Trophoblast cell (in vitro differentiated cells and primary cell): ENCODE data around the gene ARL2BP.

Source experiments
- DNase-seq, 2 donors: peaks; one replicate each; pipeline ENCODE4 v3.0.0-alpha.2; 2016
- H2AFZ ChIP-seq: 2 replicates; pipeline ENCODE4 v1.6.1; 2013; ENCODE audit warnings: low read length, moderate library complexity, mild to moderate bottlenecking; ENCODE audit not compliant: insufficient read depth, poor library complexity
- H2AK5ac ChIP-seq: 2 replicates; pipeline ENCODE4 v1.6.1; 2013; ENCODE audit warnings: mild to moderate bottlenecking, low read length
- H2BK120ac ChIP-seq: 2 replicates; pipeline ENCODE4 v1.6.1; 2013; ENCODE audit warnings: low read length, mild to moderate bottlenecking, moderate library complexity; ENCODE audit not compliant: insufficient read depth, poor library complexity
- H2BK12ac ChIP-seq: 2 replicates; pipeline ENCODE4 v1.6.1; 2013; ENCODE audit warnings: mild to moderate bottlenecking, low read length, moderate library complexity
- H2BK5ac ChIP-seq: 2 replicates; pipeline ENCODE4 v1.6.1; 2013; ENCODE audit warnings: low read length, low read depth, moderate library complexity, mild to moderate bottlenecking; ENCODE audit not compliant: poor library complexity
- H3K14ac ChIP-seq: 2 replicates; pipeline ENCODE4 v1.6.1; 2013; ENCODE audit warnings: mild to moderate bottlenecking, low read length
- H3K18ac ChIP-seq: 2 replicates; pipeline ENCODE4 v1.6.1; 2013; ENCODE audit warnings: mild to moderate bottlenecking, low read length
- H3K23ac ChIP-seq: 2 replicates; pipeline ENCODE4 v1.6.1; 2013; ENCODE audit warnings: low read length
- H3K27ac ChIP-seq: 2 replicates; pipeline ENCODE4 v1.5.1; 2013; ENCODE audit warnings: low read depth, mild to moderate bottlenecking, inconsistent platforms, low read length, moderate library complexity
- H3K27me3 ChIP-seq: 2 replicates; pipeline ENCODE4 v1.6.1; 2013; ENCODE audit warnings: inconsistent platforms, mild to moderate bottlenecking, low read length, moderate library complexity; ENCODE audit not compliant: insufficient read depth
- H3K36me3 ChIP-seq, 2 experiments: 1 replicate in 1 of 2; 2 replicates in 1 of 2; pipeline ENCODE4 v1.6.1; 2013; ENCODE audit warnings: low read length in 2 of 2, mild to moderate bottlenecking in 2 of 2, moderate library complexity in 1 of 2; ENCODE audit not compliant: insufficient read depth in 2 of 2, control insufficient read depth in 1 of 2
- H3K4ac ChIP-seq: 2 replicates; pipeline ENCODE4 v1.6.1; 2013; ENCODE audit warnings: low read depth, mild to moderate bottlenecking, low read length, moderate library complexity
- H3K4me1 ChIP-seq, 2 experiments: 1 replicate in 1 of 2; 2 replicates in 1 of 2; pipeline ENCODE4 v1.6.1; 2013; ENCODE audit warnings: low read length in 2 of 2, mild to moderate bottlenecking in 2 of 2, moderate library complexity in 1 of 2; ENCODE audit not compliant: insufficient read depth in 2 of 2, control insufficient read depth in 1 of 2
- H3K4me2 ChIP-seq: 2 replicates; pipeline ENCODE4 v1.6.1; 2013; ENCODE audit warnings: inconsistent platforms, mild to moderate bottlenecking, low read length, moderate library complexity
- H3K4me3 ChIP-seq: 2 replicates; pipeline ENCODE4 v1.5.1; 2013; ENCODE audit warnings: mild to moderate bottlenecking, low read depth, low read length, inconsistent platforms
- H3K79me1 ChIP-seq: one replicate; pipeline ENCODE4 v1.6.1; 2013; ENCODE audit warnings: low read length
- H3K79me2 ChIP-seq: 2 replicates; pipeline ENCODE4 v1.6.1; 2013; ENCODE audit warnings: low read length, mild to moderate bottlenecking; ENCODE audit not compliant: control insufficient read depth, insufficient read depth, poor library complexity
- H3K9ac ChIP-seq: 2 replicates; pipeline ENCODE4 v1.6.1; 2013; ENCODE audit warnings: mild to moderate bottlenecking, low read length
- H3K9me3 ChIP-seq: 2 replicates; pipeline ENCODE4 v1.6.1; 2013; ENCODE audit warnings: low read depth, mild to moderate bottlenecking, control low read depth, inconsistent platforms, low read length; ENCODE audit not compliant: insufficient read depth
- H4K12ac ChIP-seq: 2 replicates; pipeline ENCODE4 v1.6.1; 2013; ENCODE audit warnings: low read depth, mild to moderate bottlenecking, low read length, moderate library complexity
- H4K8ac ChIP-seq: 2 replicates; pipeline ENCODE4 v1.6.1; 2013; ENCODE audit warnings: low read depth, mild to moderate bottlenecking, low read length, moderate library complexity
- H4K91ac ChIP-seq: one replicate; pipeline ENCODE4 v1.6.1; 2013; ENCODE audit warnings: low read depth, mild to moderate bottlenecking, low read length, moderate library complexity
- WGBS: extraction: QIAGEN DNeasy Blood & Tissue Kit; methylation state at CpG from one replicate; pipeline ENCODE4 v1.1.7; 2013; ENCODE audit warnings: missing lambda C conversion rate; ENCODE audit not compliant: insufficient read length, insufficient coverage; ENCODE audit errors: extremely low coverage; 5-methylcytosine and 5-hydroxymethylcytosine counted together

The ARL2BP gene

DNA sequence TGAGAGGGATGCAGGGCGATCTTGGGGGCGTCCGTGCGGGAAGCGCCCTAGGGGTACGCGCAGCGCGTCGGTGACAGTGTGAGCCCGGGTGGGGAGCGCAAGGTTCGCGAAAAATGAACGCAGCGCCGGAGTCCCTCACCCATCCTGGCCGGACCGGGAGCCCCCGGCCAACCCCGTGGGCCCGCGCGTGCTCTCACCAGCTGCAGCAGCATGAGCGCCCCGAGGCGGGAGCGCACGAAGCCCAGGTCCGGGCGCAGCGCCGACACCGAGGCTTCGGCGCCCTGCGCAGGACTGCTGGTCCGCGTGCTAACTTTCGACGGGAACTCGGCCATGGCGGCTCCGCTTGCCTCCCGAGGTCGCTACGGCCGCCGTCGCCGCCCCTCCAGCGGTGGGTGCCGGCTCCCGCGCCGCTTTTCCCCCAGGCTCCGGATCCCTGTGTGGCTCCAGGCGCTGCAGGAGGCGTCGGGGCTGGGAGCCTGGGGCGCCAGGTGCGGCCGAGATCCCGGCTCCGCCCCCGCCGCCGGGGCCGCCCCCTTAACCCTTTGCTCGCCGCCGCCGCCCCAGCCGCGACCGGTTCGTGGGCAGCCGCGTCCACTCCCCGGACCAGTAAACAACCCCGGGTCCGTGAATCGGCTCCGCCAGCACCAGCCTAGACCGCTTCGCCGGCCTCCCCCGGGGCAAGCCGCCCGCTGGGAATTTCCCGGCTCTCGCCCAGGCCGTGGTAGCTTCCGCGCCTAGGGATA is 39.3 kb downstream of the ARL2BP start, which contains the start of gene PLLP:
Gene PLLP (minus strand): TSS at position 464 of the 743 bp plus-strand sequence. CDS start 132 bp downstream, at position 332.
- Histone ChIP-seq H2BK12ac (peak within 1 kb of the TSS; percentile 45), H3K4me3 (peak within 1 kb of the TSS; percentile 50), H3K23ac (no peak within 1 kb of the TSS), H3K14ac (peak within 1 kb of the TSS; percentile 76), H4K8ac (peak within 1 kb of the TSS; percentile 55), H3K79me2 (no peaks in the 10 kb centered on the region), H3K4me1 (peaks cover 9 to 12% of the 10 kb centered on the region in 2 experiments), H3K9ac (no peak within 1 kb of the TSS), H3K36me3 (no peaks in the 10 kb centered on the region), H3K27me3 (peaks cover 23% of the 10 kb centered on the region), H3K4ac (no peak within 1 kb of the TSS), H3K27ac (no peak within 1 kb of the TSS), H4K12ac (peak within 1 kb of the TSS; percentile 77), H3K4me2 (peak within 1 kb of the TSS; percentile 63), H2BK120ac (no peak within 1 kb of the TSS), H3K18ac (peak within 1 kb of the TSS; percentile 54), H3K9me3 (peaks cover 4% of the 10 kb centered on the region), H3K79me1 (peaks cover 6% of the 10 kb centered on the region), H4K91ac (no peak within 1 kb of the TSS), H2AFZ (peak within 1 kb of the TSS; percentile 91), H2BK5ac (no peak within 1 kb of the TSS), H2AK5ac (no peak within 1 kb of the TSS)
- no CpG with 5 or more reads among the region's 95 CpGs for WGBS
- DNase-seq: peak; percentile 26 to 77

- H2AK5ac ChIP-seq: no peak overlapping the region
- peak overlapping the region; percentile 50 for H3K4me3 ChIP-seq
- H3K18ac ChIP-seq: peak overlapping the region; percentile 54
- no peak overlapping the region for H3K4ac ChIP-seq
- H2AFZ ChIP-seq: peak overlapping the region; percentile 91
- H4K12ac ChIP-seq: peak overlapping the region; percentile 77
- no peaks in the 10 kb centered on the region for H3K79me2 ChIP-seq
- H3K14ac ChIP-seq: peak overlapping the region; percentile 76
- H3K23ac ChIP-seq: no peak overlapping the region
- no peaks in the 10 kb centered on the region for H3K36me3 ChIP-seq
- H3K27ac ChIP-seq: no peak overlapping the region
- peaks cover 9 to 12% of the 10 kb centered on the region in 2 experiments for H3K4me1 ChIP-seq
- no peak overlapping the region for H2BK5ac ChIP-seq
- DNase-seq: no peak
- peak overlapping the region; percentile 45 for H2BK12ac ChIP-seq
- H4K8ac ChIP-seq: peak overlapping the region; percentile 55
- peaks cover 23% of the 10 kb centered on the region for H3K27me3 ChIP-seq
- no peak overlapping the region for H2BK120ac ChIP-seq
- no peak overlapping the region for H4K91ac ChIP-seq
- H3K9me3 ChIP-seq: peaks cover 4% of the 10 kb centered on the region
- peaks cover 6% of the 10 kb centered on the region for H3K79me1 ChIP-seq
- no peak overlapping the region for H3K9ac ChIP-seq
- no CpG with 5 or more reads among the region's 22 CpGs for WGBS
- peak overlapping the region; percentile 63 for H3K4me2 ChIP-seq
These were observed 39.9 kb downstream of the ARL2BP start for GRCh38 chr16:57284952-57285363.

DNA sequence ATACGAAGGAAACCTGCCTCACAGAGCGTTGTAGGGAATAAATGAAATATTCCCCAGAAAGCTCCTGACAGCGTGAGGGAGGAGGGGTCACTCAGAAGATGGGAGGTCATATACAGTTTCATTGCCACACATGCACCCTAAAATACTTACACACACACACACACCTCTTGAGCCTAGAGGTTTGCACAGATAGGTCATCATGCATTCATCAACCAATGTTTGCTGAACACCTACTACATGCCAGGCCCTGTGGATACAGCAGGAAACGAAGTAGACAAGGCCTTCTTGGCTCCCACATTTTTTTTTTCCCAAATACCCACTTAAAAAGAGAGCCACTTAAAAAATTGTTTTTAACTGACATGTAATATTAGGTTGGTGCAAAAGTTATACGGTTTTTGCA is 40.3 kb downstream of the ARL2BP start:
- Histone ChIP-seq H2AK5ac (no peak overlapping the region), H4K91ac (no peak overlapping the region), H4K12ac (no peak overlapping the region), H2BK5ac (no peak overlapping the region), H3K4me3 (no peak overlapping the region), H3K79me2 (no peaks in the 10 kb centered on the region), H3K4me2 (no peak overlapping the region), H2BK120ac (no peak overlapping the region), H3K14ac (no peak overlapping the region), H4K8ac (no peak overlapping the region), H3K36me3 (no peaks in the 10 kb centered on the region), H3K9me3 (peaks cover 4% of the 10 kb centered on the region), H3K4ac (no peak overlapping the region), H2AFZ (no peak overlapping the region), H3K27ac (no peak overlapping the region), H3K9ac (no peak overlapping the region), H2BK12ac (no peak overlapping the region), H3K79me1 (peaks cover 6% of the 10 kb centered on the region), H3K4me1 (peaks cover 9 to 12% of the 10 kb centered on the region in 2 experiments), H3K18ac (no peak overlapping the region), H3K23ac (no peak overlapping the region), H3K27me3 (peaks cover 23% of the 10 kb centered on the region)
- WGBS: no CpG with 5 or more reads among the region's 5 CpGs
- no peak for DNase-seq

DNA sequence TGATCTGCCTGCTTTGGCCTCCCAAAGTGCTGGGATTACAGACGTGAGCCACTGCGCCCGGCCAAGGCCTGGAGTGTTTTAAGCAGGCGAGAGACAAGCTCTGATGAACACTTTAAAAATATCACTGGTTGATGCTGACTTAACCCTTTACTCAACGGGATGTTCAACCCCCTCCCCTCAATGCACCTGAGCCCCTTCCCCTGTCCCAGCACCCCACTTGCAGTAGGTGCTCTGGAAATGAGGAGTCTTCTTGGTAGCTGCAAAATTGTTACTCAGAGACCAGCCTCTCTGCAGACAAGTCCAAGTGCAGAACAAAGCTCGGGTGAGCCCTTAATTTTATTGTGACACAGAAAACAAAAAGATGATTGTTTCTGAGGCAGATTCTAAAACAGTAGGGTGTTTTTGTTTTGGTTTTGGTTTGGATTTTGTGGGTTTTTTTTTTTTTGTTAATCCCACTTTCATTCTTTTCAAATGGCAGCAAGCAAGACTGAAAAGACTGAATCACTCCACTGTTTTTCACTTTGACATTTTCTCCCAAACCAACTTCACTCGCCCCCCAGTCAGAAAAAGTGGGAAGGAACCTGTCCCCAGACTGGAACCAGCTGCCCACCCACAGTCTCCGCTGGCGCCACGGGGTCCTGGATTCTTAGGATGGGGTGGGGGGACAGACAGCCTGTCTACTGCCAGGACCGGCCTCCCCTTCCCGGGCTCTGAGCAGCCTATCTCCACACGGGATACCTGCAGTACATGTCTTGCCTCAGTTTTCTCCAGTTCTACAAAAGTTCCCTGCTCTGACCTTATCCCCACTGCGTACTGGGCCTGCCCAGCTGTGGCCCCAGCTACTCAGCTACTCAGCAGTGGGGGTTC is 44.6 kb downstream of the ARL2BP start:
- H3K4ac ChIP-seq: no peak overlapping the region
- H2BK12ac ChIP-seq: no peak overlapping the region
- H3K18ac ChIP-seq: no peak overlapping the region
- H3K27ac ChIP-seq: no peak overlapping the region
- peaks cover 3 to 8% of the 10 kb centered on the region in 2 experiments for H3K4me1 ChIP-seq
- H3K36me3 ChIP-seq: no peaks in the 10 kb centered on the region
- WGBS: no CpG with 5 or more reads among the region's 14 CpGs
- H3K79me1 ChIP-seq: peaks cover 3% of the 10 kb centered on the region
- H3K9ac ChIP-seq: no peak overlapping the region
- no peak overlapping the region for H3K4me2 ChIP-seq
- no peak overlapping the region for H2AFZ ChIP-seq
- H3K27me3 ChIP-seq: peaks cover 8% of the 10 kb centered on the region
- H2BK120ac ChIP-seq: no peak overlapping the region
- H3K9me3 ChIP-seq: no peaks in the 10 kb centered on the region
- H2AK5ac ChIP-seq: no peak overlapping the region
- H3K23ac ChIP-seq: no peak overlapping the region
- no peak overlapping the region for H3K4me3 ChIP-seq
- H4K91ac ChIP-seq: no peak overlapping the region
- no peak overlapping the region for H4K8ac ChIP-seq
- no peak overlapping the region for H3K14ac ChIP-seq
- DNase-seq: no peak
- H4K12ac ChIP-seq: no peak overlapping the region
- H2BK5ac ChIP-seq: no peak overlapping the region
- H3K79me2 ChIP-seq: no peaks in the 10 kb centered on the region
